ENCODE results near the gene EPHA6.

The EPHA6 gene

GRCh38 chr3:97384583-97384982 lies 570.2 kb downstream of the EPHA6 start:
- no peak overlapping the region for H3K9ac ChIP-seq (ENCODE audit: low read depth in 1 of 2, low read length in 2 of 2)
- no peak overlapping the region for H3K27ac ChIP-seq (ENCODE audit: low read depth in 2 of 2, low read length in 2 of 2)
- H3K9me3 ChIP-seq (ENCODE audit: control insufficient read depth in 2 of 2, low read length in 2 of 2): no peaks in the 10 kb centered on the region
- no peaks in the 10 kb centered on the region for H3K27me3 ChIP-seq (ENCODE audit: control insufficient read depth in 2 of 2, insufficient read depth in 2 of 2, low read length in 2 of 2)
- H3K4me3 ChIP-seq (ENCODE audit: low read length in 2 of 2): no peak overlapping the region
- H3K36me3 ChIP-seq (ENCODE audit: control insufficient read depth in 2 of 2, insufficient read depth in 2 of 2, low read length in 2 of 2): no peaks in the 10 kb centered on the region
- no peaks in the 10 kb centered on the region for H3K4me1 ChIP-seq (ENCODE audit: control insufficient read depth in 2 of 2, insufficient read depth in 2 of 2, low read length in 2 of 2)

GRCh38 chr3:97388774-97389173 lies 574.4 kb downstream of the EPHA6 start:
- H3K4me3 ChIP-seq (ENCODE audit: low read length in 2 of 2): no peak overlapping the region

GRCh38 chr3:97389936-97390335 lies 575.5 kb downstream of the EPHA6 start:
- H3K9ac ChIP-seq (ENCODE audit: low read depth in 1 of 2, low read length in 2 of 2): no peak overlapping the region
- no peaks in the 10 kb centered on the region for H3K36me3 ChIP-seq (ENCODE audit: control insufficient read depth in 2 of 2, insufficient read depth in 2 of 2, low read length in 2 of 2)
- no peak overlapping the region for H3K4me3 ChIP-seq (ENCODE audit: low read length in 2 of 2)
- H3K9me3 ChIP-seq (ENCODE audit: control insufficient read depth in 2 of 2, low read length in 2 of 2): no peaks in the 10 kb centered on the region
- H3K27me3 ChIP-seq (ENCODE audit: control insufficient read depth in 2 of 2, insufficient read depth in 2 of 2, low read length in 2 of 2): no peaks in the 10 kb centered on the region
- H3K27ac ChIP-seq (ENCODE audit: low read depth in 2 of 2, low read length in 2 of 2): no peak overlapping the region
- H3K4me1 ChIP-seq (ENCODE audit: control insufficient read depth in 2 of 2, insufficient read depth in 2 of 2, low read length in 2 of 2): no peaks in the 10 kb centered on the region

More at GRCh38 chr3:97388774-97389173, 574.4 kb downstream of the EPHA6 start:
- Histone ChIP-seq H3K4me1 (ENCODE audit: control insufficient read depth in 2 of 2, insufficient read depth in 2 of 2, low read length in 2 of 2) (no peaks in the 10 kb centered on the region), H3K9ac (ENCODE audit: low read depth in 1 of 2, low read length in 2 of 2) (no peak overlapping the region), H3K27ac (ENCODE audit: low read depth in 2 of 2, low read length in 2 of 2) (no peak overlapping the region), H3K9me3 (ENCODE audit: control insufficient read depth in 2 of 2, low read length in 2 of 2) (no peaks in the 10 kb centered on the region), H3K36me3 (ENCODE audit: control insufficient read depth in 2 of 2, insufficient read depth in 2 of 2, low read length in 2 of 2) (no peaks in the 10 kb centered on the region), H3K27me3 (ENCODE audit: control insufficient read depth in 2 of 2, insufficient read depth in 2 of 2, low read length in 2 of 2) (no peaks in the 10 kb centered on the region)

- no peaks in the 10 kb centered on the region for H3K9me3 ChIP-seq (ENCODE audit: control insufficient read depth in 2 of 2, low read length in 2 of 2)
- no peaks in the 10 kb centered on the region for H3K4me1 ChIP-seq (ENCODE audit: control insufficient read depth in 2 of 2, insufficient read depth in 2 of 2, low read length in 2 of 2)
- no peak overlapping the region for H3K9ac ChIP-seq (ENCODE audit: low read depth in 1 of 2, low read length in 2 of 2)
- H3K4me3 ChIP-seq (ENCODE audit: low read length in 2 of 2): no peak overlapping the region
- H3K27me3 ChIP-seq (ENCODE audit: control insufficient read depth in 2 of 2, insufficient read depth in 2 of 2, low read length in 2 of 2): no peaks in the 10 kb centered on the region
- no peaks in the 10 kb centered on the region for H3K36me3 ChIP-seq (ENCODE audit: control insufficient read depth in 2 of 2, insufficient read depth in 2 of 2, low read length in 2 of 2)
- no peak overlapping the region for H3K27ac ChIP-seq (ENCODE audit: low read depth in 2 of 2, low read length in 2 of 2)
Observed at GRCh38 chr3:97391167-97391566, 576.8 kb downstream of the EPHA6 start.

GRCh38 chr3:97409612-97410011 lies 595.2 kb downstream of the EPHA6 start:
- Histone ChIP-seq H3K36me3 (ENCODE audit: control insufficient read depth in 2 of 2, insufficient read depth in 2 of 2, low read length in 2 of 2) (no peaks in the 10 kb centered on the region), H3K9me3 (ENCODE audit: control insufficient read depth in 2 of 2, low read length in 2 of 2) (no peaks in the 10 kb centered on the region), H3K9ac (ENCODE audit: low read depth in 1 of 2, low read length in 2 of 2) (no peak overlapping the region), H3K27me3 (ENCODE audit: control insufficient read depth in 2 of 2, insufficient read depth in 2 of 2, low read length in 2 of 2) (no peaks in the 10 kb centered on the region), H3K4me1 (ENCODE audit: control insufficient read depth in 2 of 2, insufficient read depth in 2 of 2, low read length in 2 of 2) (no peaks in the 10 kb centered on the region), H3K4me3 (ENCODE audit: low read length in 2 of 2) (no peak overlapping the region), H3K27ac (ENCODE audit: low read depth in 2 of 2, low read length in 2 of 2) (no peak overlapping the region)

- no peak overlapping the region for H3K4me3 ChIP-seq (ENCODE audit: low read length in 2 of 2)
- H3K4me1 ChIP-seq (ENCODE audit: control insufficient read depth in 2 of 2, insufficient read depth in 2 of 2, low read length in 2 of 2): no peaks in the 10 kb centered on the region
- H3K27me3 ChIP-seq (ENCODE audit: control insufficient read depth in 2 of 2, insufficient read depth in 2 of 2, low read length in 2 of 2): no peaks in the 10 kb centered on the region
- H3K9ac ChIP-seq (ENCODE audit: low read depth in 1 of 2, low read length in 2 of 2): no peak overlapping the region
- no peak overlapping the region for H3K27ac ChIP-seq (ENCODE audit: low read depth in 2 of 2, low read length in 2 of 2)
- H3K9me3 ChIP-seq (ENCODE audit: control insufficient read depth in 2 of 2, low read length in 2 of 2): no peaks in the 10 kb centered on the region
- H3K36me3 ChIP-seq (ENCODE audit: control insufficient read depth in 2 of 2, insufficient read depth in 2 of 2, low read length in 2 of 2): no peaks in the 10 kb centered on the region
Observed at GRCh38 chr3:97421565-97421964, 607.2 kb downstream of the EPHA6 start.

- no peak overlapping the region for H3K9ac ChIP-seq (ENCODE audit: low read depth in 1 of 2, low read length in 2 of 2)
Observed at GRCh38 chr3:97425002-97425401, 610.6 kb downstream of the EPHA6 start.

GRCh38 chr3:97430601-97431000 lies 616.2 kb downstream of the EPHA6 start:
- Histone ChIP-seq H3K9me3 (ENCODE audit: control insufficient read depth in 2 of 2, low read length in 2 of 2) (no peaks in the 10 kb centered on the region), H3K36me3 (ENCODE audit: control insufficient read depth in 2 of 2, insufficient read depth in 2 of 2, low read length in 2 of 2) (no peaks in the 10 kb centered on the region), H3K4me3 (ENCODE audit: low read length in 2 of 2) (no peak overlapping the region), H3K27ac (ENCODE audit: low read depth in 2 of 2, low read length in 2 of 2) (no peak overlapping the region), H3K9ac (ENCODE audit: low read depth in 1 of 2, low read length in 2 of 2) (no peak overlapping the region), H3K4me1 (ENCODE audit: control insufficient read depth in 2 of 2, insufficient read depth in 2 of 2, low read length in 2 of 2) (peaks cover 0 to 4% of the 10 kb centered on the region in 2 donors), H3K27me3 (ENCODE audit: control insufficient read depth in 2 of 2, insufficient read depth in 2 of 2, low read length in 2 of 2) (no peaks in the 10 kb centered on the region)

More at GRCh38 chr3:97425002-97425401, 610.6 kb downstream of the EPHA6 start:
- Histone ChIP-seq H3K9me3 (ENCODE audit: control insufficient read depth in 2 of 2, low read length in 2 of 2) (no peaks in the 10 kb centered on the region), H3K4me3 (ENCODE audit: low read length in 2 of 2) (no peak overlapping the region), H3K36me3 (ENCODE audit: control insufficient read depth in 2 of 2, insufficient read depth in 2 of 2, low read length in 2 of 2) (no peaks in the 10 kb centered on the region), H3K27me3 (ENCODE audit: control insufficient read depth in 2 of 2, insufficient read depth in 2 of 2, low read length in 2 of 2) (no peaks in the 10 kb centered on the region), H3K4me1 (ENCODE audit: control insufficient read depth in 2 of 2, insufficient read depth in 2 of 2, low read length in 2 of 2) (no peaks in the 10 kb centered on the region), H3K27ac (ENCODE audit: low read depth in 2 of 2, low read length in 2 of 2) (no peak overlapping the region)

GRCh38 chr3:97432914-97433313 lies 618.5 kb downstream of the EPHA6 start:
- no peaks in the 10 kb centered on the region for H3K27me3 ChIP-seq (ENCODE audit: control insufficient read depth in 2 of 2, insufficient read depth in 2 of 2, low read length in 2 of 2)
- no peak overlapping the region for H3K9ac ChIP-seq (ENCODE audit: low read depth in 1 of 2, low read length in 2 of 2)
- H3K4me3 ChIP-seq (ENCODE audit: low read length in 2 of 2): no peak overlapping the region
- no peaks in the 10 kb centered on the region for H3K9me3 ChIP-seq (ENCODE audit: control insufficient read depth in 2 of 2, low read length in 2 of 2)
- no peaks in the 10 kb centered on the region for H3K36me3 ChIP-seq (ENCODE audit: control insufficient read depth in 2 of 2, insufficient read depth in 2 of 2, low read length in 2 of 2)
- H3K27ac ChIP-seq (ENCODE audit: low read depth in 2 of 2, low read length in 2 of 2): no peak overlapping the region
- peaks cover 0 to 4% of the 10 kb centered on the region in 2 donors for H3K4me1 ChIP-seq (ENCODE audit: control insufficient read depth in 2 of 2, insufficient read depth in 2 of 2, low read length in 2 of 2)

- H3K9me3 ChIP-seq (ENCODE audit: control insufficient read depth in 2 of 2, low read length in 2 of 2): no peaks in the 10 kb centered on the region
- peaks cover 0 to 4% of the 10 kb centered on the region in 2 donors for H3K4me1 ChIP-seq (ENCODE audit: control insufficient read depth in 2 of 2, insufficient read depth in 2 of 2, low read length in 2 of 2)
Observed at GRCh38 chr3:97438131-97438530, 623.7 kb downstream of the EPHA6 start.

GRCh38 chr3:97439373-97439772 lies 625.0 kb downstream of the EPHA6 start:
- H3K4me1 ChIP-seq (ENCODE audit: control insufficient read depth in 2 of 2, insufficient read depth in 2 of 2, low read length in 2 of 2): no peaks in the 10 kb centered on the region

More at GRCh38 chr3:97438131-97438530, 623.7 kb downstream of the EPHA6 start:
- Histone ChIP-seq H3K27me3 (ENCODE audit: control insufficient read depth in 2 of 2, insufficient read depth in 2 of 2, low read length in 2 of 2) (no peaks in the 10 kb centered on the region), H3K36me3 (ENCODE audit: control insufficient read depth in 2 of 2, insufficient read depth in 2 of 2, low read length in 2 of 2) (no peaks in the 10 kb centered on the region), H3K27ac (ENCODE audit: low read depth in 2 of 2, low read length in 2 of 2) (no peak overlapping the region), H3K4me3 (ENCODE audit: low read length in 2 of 2) (no peak overlapping the region), H3K9ac (ENCODE audit: low read depth in 1 of 2, low read length in 2 of 2) (no peak overlapping the region)

More at GRCh38 chr3:97439373-97439772, 625.0 kb downstream of the EPHA6 start:
- Histone ChIP-seq H3K27ac (ENCODE audit: low read depth in 2 of 2, low read length in 2 of 2) (no peak overlapping the region), H3K36me3 (ENCODE audit: control insufficient read depth in 2 of 2, insufficient read depth in 2 of 2, low read length in 2 of 2) (no peaks in the 10 kb centered on the region), H3K9ac (ENCODE audit: low read depth in 1 of 2, low read length in 2 of 2) (no peak overlapping the region), H3K9me3 (ENCODE audit: control insufficient read depth in 2 of 2, low read length in 2 of 2) (no peaks in the 10 kb centered on the region), H3K27me3 (ENCODE audit: control insufficient read depth in 2 of 2, insufficient read depth in 2 of 2, low read length in 2 of 2) (no peaks in the 10 kb centered on the region), H3K4me3 (ENCODE audit: low read length in 2 of 2) (no peak overlapping the region)
